ENCODE results near the gene PCDH9.

- TF ChIP-seq POLR2A (IDR thresholded peaks at IDR 0.05; ENCODE audit: low read depth, low read length) (no peak), POLR2AphosphoS5 (IDR thresholded peaks at IDR 0.05; ENCODE audit: low read depth, low read length) (no peak), TAF1 (IDR thresholded peaks at IDR 0.05; ENCODE audit: borderline replicate concordance, low read depth, low read length) (no peak)
Observed at GRCh38 chr13:66886264-66886663, 343.9 kb downstream of the PCDH9 start.
